ENCODE measurements around the gene PTPN21.

DNA sequence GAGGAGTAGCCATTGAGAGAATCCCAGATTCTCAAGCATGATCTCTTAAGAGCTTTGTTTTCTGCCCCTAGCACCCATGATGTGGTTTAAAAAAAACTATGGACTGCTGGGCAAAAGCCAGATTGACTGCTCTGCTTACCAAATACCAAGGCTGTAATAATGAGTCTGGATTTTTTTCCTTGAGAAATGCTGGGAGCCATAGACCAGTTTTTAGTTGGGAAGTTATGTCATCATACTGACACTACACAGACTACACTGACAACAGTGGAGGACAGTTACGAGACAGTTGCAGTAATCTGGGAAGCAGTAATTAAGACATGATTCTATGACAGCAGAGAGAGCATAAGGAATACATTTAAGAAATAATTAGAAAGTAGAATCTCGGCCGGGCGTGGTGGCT lies 133.5 kb downstream of the PTPN21 start:
- TF ChIP-seq, protein P1, sequence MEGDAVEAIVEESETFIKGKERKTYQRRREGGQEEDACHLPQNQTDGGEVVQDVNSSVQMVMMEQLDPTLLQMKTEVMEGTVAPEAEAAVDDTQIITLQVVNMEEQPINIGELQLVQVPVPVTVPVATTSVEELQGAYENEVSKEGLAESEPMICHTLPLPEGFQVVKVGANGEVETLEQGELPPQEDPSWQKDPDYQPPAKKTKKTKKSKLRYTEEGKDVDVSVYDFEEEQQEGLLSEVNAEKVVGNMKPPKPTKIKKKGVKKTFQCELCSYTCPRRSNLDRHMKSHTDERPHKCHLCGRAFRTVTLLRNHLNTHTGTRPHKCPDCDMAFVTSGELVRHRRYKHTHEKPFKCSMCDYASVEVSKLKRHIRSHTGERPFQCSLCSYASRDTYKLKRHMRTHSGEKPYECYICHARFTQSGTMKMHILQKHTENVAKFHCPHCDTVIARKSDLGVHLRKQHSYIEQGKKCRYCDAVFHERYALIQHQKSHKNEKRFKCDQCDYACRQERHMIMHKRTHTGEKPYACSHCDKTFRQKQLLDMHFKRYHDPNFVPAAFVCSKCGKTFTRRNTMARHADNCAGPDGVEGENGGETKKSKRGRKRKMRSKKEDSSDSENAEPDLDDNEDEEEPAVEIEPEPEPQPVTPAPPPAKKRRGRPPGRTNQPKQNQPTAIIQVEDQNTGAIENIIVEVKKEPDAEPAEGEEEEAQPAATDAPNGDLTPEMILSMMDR (IDR thresholded peaks at IDR 0.05) = no peak
- no peak for TF ChIP-seq POLR2A (IDR thresholded peaks at IDR 0.05)

Measured in right lobe of liver (tissue), 4 donors.